ENCODE results near the gene C2orf80.
"Not testable (repeated sequence)": the region's sequence is repeated elsewhere in the genome, so short reads cannot be mapped to it uniquely, and the experiment has no call there.

C2orf80 gene

GRCh38 chr2:208179028-208179609 is 10.7 kb downstream of the C2orf80 start:
- DNase-seq (ENCODE audit: low read depth in 2 of 2) = no peak

- no peak for DNase-seq (ENCODE audit: low read depth in 2 of 2)
These were observed 14.0 kb downstream of the C2orf80 start for GRCh38 chr2:208175840-208176153.

DNA sequence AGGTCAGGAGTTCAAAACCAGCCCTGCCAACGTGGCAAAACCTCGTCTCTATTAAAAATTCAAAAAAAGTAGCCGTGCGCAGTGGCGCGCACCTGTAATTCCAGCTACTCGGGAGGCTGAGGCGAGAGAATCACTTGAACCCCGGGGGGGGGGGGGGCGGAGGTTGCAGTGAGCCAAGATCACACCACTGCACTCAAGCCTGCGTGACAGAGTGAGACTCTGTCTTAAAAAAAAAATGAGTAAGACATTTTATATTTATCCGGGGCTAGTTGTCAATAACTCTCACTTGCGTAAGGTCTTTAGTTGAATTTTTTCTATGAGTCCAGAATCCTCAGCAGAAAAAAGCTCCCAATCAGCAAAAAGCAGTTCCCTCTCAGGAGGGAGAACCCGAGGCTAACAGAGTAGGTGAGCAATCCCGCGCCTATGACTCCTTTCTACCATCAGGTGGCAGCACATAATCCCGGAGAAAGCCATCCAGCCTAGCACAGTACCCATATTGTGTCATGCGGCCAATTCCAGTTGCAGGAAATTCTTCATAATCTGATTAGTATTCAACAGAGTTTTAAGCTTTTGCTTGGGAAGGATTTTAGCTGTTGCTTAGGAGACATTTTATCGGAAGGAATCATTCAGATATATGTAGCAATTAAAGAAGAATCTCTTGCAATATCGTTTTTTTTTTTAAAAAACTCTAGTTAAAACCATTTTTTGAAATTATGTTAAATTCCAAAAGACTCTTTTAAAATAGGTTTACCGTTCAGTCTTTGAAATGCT is 14.6 kb downstream of the C2orf80 start:
- peak; percentile 24 to 31 for DNase-seq (ENCODE audit: low read depth in 2 of 2)

DNA sequence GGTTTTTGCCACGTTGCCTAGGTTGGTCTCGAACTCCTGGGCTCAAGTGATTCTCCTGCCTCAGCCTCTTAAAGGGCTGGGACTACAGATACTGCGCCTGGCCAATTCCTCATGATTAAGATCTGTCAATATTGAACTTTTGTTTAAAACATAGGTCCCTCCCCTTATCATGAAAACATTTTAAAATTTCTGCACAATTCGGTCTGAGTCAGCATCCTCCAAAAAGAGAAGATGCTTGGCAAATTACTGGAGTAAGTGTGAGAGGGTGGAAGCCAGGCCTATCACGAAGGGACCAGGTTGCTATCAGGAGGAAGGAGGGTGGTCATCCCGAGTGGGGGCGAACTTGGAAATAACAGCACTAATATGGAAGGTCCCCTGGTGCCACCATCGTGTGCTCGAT is 15.7 kb downstream of the C2orf80 start:
- no peak for DNase-seq (ENCODE audit: low read depth in 2 of 2)

- DNase-seq (ENCODE audit: low read depth in 2 of 2) = no peak
These were observed 17.7 kb downstream of the C2orf80 start for GRCh38 chr2:208172125-208172524.

DNA sequence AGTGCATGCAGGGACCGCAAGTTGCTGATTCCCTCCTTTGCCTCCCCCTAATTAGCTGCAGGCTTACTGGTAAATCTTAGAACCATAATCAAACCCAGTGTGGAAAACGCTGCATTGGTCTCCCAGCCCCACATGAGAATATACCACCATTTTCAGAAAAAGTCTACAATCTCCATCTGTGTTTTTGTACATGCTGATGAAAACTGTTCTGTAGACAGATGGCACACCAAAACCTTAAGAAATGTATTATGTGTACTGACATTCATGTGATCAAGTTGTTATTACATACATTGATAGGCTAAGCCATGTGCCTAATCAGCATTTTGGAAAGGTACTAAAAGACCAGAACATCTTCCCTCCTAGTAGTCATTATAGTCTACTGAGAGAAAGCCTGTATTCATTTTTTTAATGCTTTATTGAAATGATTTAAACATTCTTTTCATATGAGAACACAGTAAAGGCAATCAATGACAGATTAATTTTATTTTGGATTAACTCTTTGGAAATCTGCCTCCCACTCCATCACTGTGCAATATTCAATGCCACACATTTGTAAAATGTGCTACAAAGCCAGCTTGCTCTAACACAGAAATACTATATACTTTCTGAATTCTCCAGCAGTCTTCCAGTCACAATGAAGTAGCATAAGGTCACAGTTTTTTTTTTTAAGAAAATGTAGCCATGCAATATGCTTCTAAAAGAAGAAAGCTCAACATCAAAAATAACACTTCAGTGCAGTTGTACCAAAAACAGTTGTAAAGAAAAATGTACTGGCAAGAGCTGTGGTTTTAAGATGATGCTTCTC is 24.7 kb downstream of the C2orf80 start:
- no peak for DNase-seq (ENCODE audit: low read depth in 2 of 2)

GRCh38 chr2:208163489-208163888 is 26.3 kb downstream of the C2orf80 start, which contains the start of gene CRYGA:
TSS of gene CRYGA (minus strand) at chr2:208163589. CDS start at chr2:208163556, 33 bp downstream.
- DNase-seq (ENCODE audit: low read depth in 2 of 2) = no peak

- DNase-seq (ENCODE audit: low read depth in 2 of 2) = no peak
These were observed 33.4 kb downstream of the C2orf80 start for GRCh38 chr2:208156439-208156838.

GRCh38 chr2:208153156-208153555 is 36.7 kb downstream of the C2orf80 start:
- no peak for DNase-seq (ENCODE audit: low read depth in 2 of 2)

GRCh38 chr2:208150956-208151355 is 38.9 kb downstream of the C2orf80 start:
- DNase-seq (ENCODE audit: low read depth in 2 of 2) = no peak

DNA sequence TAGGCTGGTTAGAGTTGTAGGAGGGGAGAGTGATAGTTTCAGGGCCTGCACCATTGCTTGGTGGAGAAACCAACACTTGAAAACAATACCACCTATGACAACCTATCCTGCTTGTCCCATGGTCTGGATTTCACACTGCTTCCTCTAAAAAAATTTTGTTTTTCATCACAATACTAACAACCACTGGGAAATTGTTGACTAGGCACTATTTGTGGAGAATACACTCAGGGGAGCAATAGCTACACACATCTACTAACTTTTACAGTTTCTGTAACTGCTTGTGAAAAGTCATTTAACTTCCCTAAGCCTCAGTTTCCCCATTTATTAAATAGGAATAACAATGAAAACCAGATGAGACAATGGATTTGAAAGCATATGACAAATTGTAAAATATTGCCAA is 39.7 kb downstream of the C2orf80 start:
- no peak for DNase-seq (ENCODE audit: low read depth in 2 of 2)

GRCh38 chr2:208148803-208149202 is 41.0 kb downstream of the C2orf80 start:
- DNase-seq (ENCODE audit: low read depth in 2 of 2) = no peak

DNA sequence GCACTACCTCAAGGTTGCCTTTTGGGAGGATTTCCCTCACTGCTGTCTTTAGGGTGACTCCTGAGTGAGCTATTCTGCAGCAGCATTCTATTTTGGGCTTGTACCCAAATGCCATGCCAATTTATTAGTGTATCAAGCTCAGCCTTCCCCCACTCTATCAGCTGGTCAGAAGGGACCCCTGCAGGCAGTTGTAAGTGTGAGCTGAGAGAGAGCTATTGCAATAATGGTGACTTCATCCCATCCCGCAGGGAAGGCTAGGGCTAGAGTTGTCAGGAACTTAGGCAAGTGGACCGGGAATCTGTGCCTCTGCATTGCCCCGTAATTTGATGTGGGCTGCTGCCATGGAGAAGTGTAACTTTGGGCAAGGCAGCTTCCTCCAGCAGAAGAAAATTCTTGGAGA is 42.1 kb downstream of the C2orf80 start:
- no peak for DNase-seq (ENCODE audit: low read depth in 2 of 2)

DNA sequence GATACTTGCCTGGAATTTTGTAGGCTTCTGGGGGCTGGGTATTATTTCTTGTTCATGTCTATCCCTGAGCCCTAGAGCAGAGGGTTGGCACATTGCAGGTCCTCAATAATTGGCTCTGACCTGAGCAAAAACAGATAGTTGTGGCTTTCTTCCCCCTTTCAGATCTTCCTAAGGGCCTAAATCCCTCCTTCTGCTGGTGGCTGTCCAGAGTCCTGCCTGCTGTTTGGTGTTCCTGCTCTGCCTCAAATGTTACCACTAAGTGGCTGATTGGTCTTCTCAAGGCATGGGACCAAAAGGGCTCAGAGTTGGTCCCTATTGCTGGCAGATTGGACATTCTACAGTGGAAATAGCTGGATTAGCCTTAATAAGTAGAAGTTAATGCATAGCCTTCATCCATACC is 42.8 kb downstream of the C2orf80 start:
- no peak for DNase-seq (ENCODE audit: low read depth in 2 of 2)

DNA sequence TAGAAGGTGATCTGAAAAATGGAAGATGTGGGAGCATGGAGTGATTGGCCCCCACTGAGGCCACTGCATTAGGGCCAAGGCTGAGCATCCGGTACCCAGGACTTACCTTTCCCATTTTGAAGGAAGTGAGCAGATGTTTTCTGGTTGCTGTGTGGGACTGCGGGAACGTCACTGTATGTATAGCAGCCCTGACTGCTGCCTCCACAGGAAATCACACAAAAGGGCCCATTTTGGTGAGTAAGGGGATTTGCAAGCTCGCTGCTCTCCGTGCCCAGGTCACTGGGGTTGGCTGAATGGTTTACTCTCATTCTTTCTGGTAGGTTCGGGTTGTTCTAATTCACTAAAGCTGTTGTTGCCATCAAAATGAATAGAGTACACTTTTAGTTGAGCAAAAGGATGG is 43.8 kb downstream of the C2orf80 start, which contains the start of gene CRYGB:
CRYGB (minus strand) TSS at position 153 of the 400 bp plus-strand sequence; CDS start at position 115, 38 bp downstream.
- no peak for DNase-seq (ENCODE audit: low read depth in 2 of 2)

DNA sequence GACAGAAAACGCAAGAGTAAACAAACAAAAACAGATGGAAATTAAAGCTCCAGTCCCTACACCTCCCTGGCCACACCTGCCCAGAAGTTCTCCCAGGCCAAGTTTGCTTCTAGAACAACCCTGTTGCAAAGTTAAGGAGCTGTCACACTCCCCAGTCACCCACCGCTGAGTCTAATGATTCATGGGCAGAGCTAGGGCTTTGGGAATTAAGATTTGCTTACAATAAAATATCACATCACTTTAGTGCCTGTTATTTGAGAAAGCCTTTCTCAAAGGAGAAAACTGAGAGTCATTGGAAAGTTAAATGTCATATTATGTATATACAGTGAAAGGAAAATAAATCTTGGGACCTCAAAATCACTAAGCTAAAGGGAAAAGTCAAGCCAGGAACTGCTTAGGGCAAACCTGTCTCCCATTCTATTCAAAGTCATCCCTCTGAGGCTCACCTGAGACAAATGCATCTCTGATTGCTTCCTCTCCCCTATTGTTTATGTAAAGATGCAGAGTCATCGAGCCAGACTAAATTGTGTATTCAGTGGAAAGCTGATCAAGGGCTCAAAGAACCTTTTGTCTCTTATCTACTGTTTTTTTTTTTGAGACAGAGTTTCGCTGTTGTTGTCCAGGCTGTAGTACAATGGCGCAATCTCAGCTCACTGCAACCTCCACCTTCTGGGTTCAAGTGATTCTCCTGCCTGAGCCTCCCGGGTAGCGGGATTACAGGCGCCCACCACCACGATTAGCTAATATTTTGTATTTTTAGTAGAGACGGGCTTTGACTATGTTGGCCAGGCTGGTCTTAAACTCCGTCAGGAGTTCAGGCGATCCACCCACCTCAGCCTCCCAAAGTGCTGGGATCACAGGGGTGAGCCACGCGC is 46.7 kb downstream of the C2orf80 start:
- DNase-seq (ENCODE audit: low read depth in 2 of 2) = no peak

- no peak for DNase-seq (ENCODE audit: low read depth in 2 of 2)
These were observed 47.4 kb downstream of the C2orf80 start for GRCh38 chr2:208142240-208142924.

GRCh38 chr2:208139447-208139846 is 50.4 kb downstream of the C2orf80 start:
- no peak for DNase-seq (ENCODE audit: low read depth in 2 of 2)

- not testable (repeated sequence) for DNase-seq (ENCODE audit: low read depth in 2 of 2)
These were observed 51.5 kb downstream of the C2orf80 start for GRCh38 chr2:208138334-208138733.

DNA sequence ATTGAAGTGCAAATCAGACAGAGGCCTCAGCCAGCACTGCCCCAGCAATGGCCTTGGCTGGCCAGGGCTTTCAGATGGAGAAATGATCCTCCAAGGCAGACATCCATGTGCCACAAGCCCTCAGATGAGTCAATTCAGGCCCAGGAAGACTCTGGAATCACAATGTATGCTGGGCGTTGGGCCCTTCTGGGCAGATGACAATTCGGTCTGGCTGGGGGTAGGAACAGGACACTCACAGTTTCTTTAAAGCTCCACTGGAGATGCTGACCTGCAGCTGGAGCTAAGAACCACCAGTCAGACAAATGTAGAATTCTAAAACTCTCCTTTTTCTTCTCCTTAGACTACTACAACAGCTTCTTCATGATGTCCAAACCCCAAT is 53.1 kb downstream of the C2orf80 start:
- DNase-seq (ENCODE audit: low read depth in 2 of 2) = no peak
